Activated CD4-positive, alpha-beta T cell treated with anti-CD3 and anti-CD28 coated beads, Interleukin-2, amount 50 U/mL, for 24 hours (primary cell): ENCODE results near the gene EIPR1.

ENCODE experiments used
- DNase-seq, 2 donors: peaks; one replicate each; pipeline ENCODE4 v3.0.0-alpha.2; 2020; ENCODE audit warnings: low read depth in 1 of 2, low spot score in 1 of 2

Gene EIPR1

GRCh38 chr2:3277748-3278520, 99.7 kb downstream of the EIPR1 start:
- no peak for DNase-seq

- DNase-seq = no peak
Measured at GRCh38 chr2:3277050-3277747, 100.4 kb downstream of the EIPR1 start.

- no peak for DNase-seq
Measured at GRCh38 chr2:3272761-3273160, 104.9 kb downstream of the EIPR1 start.

GRCh38 chr2:3270095-3270478, 107.5 kb downstream of the EIPR1 start:
- no peak for DNase-seq

GRCh38 chr2:3269425-3270094, 108.1 kb downstream of the EIPR1 start:
- DNase-seq = no peak

- DNase-seq = no peak
Measured at GRCh38 chr2:3268705-3269029, 109.0 kb downstream of the EIPR1 start.

- no peak for DNase-seq
Measured at GRCh38 chr2:3267869-3268704, 109.5 kb downstream of the EIPR1 start.

- no peak for DNase-seq
Measured at GRCh38 chr2:3266925-3267867, 110.4 kb downstream of the EIPR1 start.

- no peak for DNase-seq
Measured at GRCh38 chr2:3265981-3266924, 111.4 kb downstream of the EIPR1 start.

- no peak for DNase-seq
Measured at GRCh38 chr2:3265471-3265870, 112.1 kb downstream of the EIPR1 start.

- no peak for DNase-seq
Measured at GRCh38 chr2:3264010-3264744, 113.4 kb downstream of the EIPR1 start.

GRCh38 chr2:3263487-3263886, 114.1 kb downstream of the EIPR1 start:
- DNase-seq = no peak

GRCh38 chr2:3262437-3263388, 114.9 kb downstream of the EIPR1 start:
- DNase-seq = no peak

GRCh38 chr2:3261511-3261910, 116.1 kb downstream of the EIPR1 start:
- DNase-seq = no peak

GRCh38 chr2:3260959-3261358, 116.7 kb downstream of the EIPR1 start:
- no peak for DNase-seq

GRCh38 chr2:3257826-3258225, 119.8 kb downstream of the EIPR1 start:
- no peak for DNase-seq

- DNase-seq = no peak
Measured at GRCh38 chr2:3257166-3257565, 120.5 kb downstream of the EIPR1 start.
